HG03108 (cell line): ENCODE results near the gene CPA1.
"Not testable (repeated sequence)": the region's sequence is repeated elsewhere in the genome, so short reads cannot be mapped to it uniquely, and the experiment has no call there.

Experiments
- ATAC-seq: cut with Tn5 transposase; IDR thresholded peaks from one replicate; pipeline ENCODE4 v1.9.1; 2021; ENCODE audit warnings: moderate library complexity; ENCODE audit not compliant: unreplicated experiment

CPA1 gene

GRCh38 chr7:130371046-130371445 lies 9.2 kb upstream of the CPA1 start:
- ATAC-seq, result no peak

DNA sequence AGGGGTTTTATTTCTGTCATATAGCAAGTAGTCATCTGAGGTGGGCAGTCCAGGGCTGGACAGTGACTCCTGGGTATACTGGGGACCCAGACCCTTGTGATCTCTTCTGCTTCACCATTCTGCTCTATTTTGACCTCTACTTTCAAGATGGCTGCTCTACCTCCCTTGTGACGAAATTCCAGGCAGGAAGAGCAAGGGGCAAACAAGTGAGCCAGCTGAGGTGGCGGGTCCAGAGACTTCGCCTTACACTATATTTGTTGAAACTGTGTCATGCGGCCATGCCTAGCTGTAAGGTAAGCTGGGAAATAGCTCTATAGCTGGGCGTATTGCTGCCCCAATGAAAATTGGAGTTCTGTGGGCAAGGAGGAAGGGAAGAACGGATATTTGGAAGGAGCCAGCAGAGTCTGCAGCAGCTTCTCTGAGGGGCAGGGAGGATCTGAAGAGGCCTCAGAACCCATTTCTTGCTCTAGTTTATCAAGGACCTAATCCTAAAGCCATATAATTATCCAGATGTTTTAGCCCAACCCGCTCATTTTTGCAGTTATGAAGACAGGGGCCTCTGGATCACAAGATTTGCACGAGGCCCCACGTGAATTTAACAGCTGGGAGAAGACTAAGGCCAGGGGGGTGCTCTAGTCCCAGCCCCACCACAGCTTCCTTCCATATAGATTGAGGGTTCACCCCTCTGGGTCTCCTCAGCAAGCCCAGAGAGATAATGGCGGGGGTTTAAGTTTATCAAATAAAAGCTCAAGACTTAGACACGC lies 7.7 kb upstream of the CPA1 start:
- no peak for ATAC-seq

DNA sequence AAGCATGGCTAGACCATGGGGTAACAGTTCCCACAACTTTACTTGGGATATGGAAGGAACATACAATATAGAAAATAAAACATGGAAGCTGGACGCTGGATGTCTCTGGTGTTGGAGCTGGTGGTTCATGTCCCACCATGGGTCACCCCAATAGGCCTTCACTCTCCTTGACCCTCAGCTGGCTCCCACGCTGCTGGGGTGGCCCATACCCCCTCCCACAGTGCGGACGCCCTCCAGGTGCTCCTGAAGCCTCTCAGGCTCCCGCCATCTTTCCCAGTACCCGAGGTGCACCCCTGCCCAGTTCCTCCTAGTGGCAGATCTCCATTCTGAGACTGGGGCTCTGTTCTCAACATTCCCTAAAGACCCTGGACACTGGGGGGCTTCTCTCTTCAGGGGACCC lies 5.8 kb upstream of the CPA1 start:
- no peak for ATAC-seq

DNA sequence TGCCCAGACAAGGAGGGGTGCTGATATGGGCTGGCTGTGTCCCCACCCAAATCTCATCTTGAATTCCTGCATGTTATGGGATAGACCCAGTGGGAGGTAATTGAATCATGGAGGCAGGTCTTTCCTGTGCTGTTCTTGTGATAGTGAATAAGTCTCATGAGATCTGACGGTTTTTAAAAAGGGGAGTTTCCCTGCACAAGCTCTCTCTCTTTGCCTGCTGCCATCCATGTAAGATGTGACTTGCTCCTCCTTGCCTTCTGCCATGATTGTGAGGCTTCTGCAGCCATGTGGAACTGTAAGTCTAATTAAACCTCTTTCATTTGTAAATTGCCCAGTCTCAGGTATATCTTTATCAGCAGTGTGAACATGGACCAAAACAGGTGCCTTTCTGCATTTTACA lies 3.8 kb upstream of the CPA1 start:
- not testable (repeated sequence) for ATAC-seq

GRCh38 chr7:130377178-130377577 lies 3.1 kb upstream of the CPA1 start:
- no peak for ATAC-seq

- ATAC-seq, result no peak
These were observed 1.3 kb upstream of the CPA1 start for GRCh38 chr7:130379019-130379418.

DNA sequence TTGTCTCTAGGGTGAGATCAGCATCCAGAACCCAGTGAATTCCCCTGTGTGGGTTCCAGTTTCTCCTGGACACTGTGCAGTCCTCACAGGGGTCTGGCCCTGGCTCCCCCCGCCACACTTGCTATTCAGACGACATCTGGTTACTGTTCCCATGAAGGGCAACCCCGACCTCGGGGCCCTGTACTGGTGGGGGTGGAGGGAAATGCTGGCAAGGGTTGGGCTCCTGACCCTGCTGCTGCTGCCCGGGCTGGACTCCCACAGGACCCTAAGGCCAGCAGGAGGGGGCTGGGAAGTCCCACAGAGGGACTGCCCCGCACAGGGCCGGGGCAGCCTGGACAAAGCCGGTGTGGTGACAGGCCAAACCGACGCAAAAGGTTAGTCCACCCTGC lies 768 bp upstream of the CPA1 start:
- no peak for ATAC-seq

DNA sequence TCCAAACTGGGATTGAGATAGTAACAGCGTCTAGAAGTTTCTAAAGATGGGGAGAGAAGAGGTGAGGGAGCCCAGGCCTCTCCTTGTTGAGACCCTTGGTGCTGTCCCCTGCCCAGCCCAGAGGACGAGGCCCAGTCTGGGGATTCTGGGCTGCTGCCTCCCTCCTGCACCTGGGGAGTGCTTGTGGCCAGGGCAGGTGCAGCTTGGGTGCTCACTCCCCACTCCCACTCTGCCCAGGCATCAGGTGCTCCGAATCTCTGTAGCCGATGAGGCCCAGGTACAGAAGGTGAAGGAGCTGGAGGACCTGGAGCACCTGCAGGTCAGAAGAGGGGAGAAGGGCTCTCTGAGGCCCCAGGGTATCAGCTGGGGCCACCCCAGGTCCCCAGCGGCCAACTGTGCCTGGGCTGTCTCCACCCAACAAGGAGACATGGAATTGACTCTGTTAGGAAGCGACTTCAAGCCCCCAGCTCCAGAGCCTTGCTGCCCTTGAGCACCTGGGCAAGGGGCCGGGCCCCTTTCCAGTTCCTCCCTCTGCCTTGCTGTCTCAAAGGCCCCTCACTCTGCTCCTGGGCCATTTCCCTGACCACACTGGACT lies 664 bp downstream of the CPA1 start:
- ATAC-seq, result no peak

GRCh38 chr7:130381468-130382312 lies 1.4 kb downstream of the CPA1 start:
- ATAC-seq, result no peak

DNA sequence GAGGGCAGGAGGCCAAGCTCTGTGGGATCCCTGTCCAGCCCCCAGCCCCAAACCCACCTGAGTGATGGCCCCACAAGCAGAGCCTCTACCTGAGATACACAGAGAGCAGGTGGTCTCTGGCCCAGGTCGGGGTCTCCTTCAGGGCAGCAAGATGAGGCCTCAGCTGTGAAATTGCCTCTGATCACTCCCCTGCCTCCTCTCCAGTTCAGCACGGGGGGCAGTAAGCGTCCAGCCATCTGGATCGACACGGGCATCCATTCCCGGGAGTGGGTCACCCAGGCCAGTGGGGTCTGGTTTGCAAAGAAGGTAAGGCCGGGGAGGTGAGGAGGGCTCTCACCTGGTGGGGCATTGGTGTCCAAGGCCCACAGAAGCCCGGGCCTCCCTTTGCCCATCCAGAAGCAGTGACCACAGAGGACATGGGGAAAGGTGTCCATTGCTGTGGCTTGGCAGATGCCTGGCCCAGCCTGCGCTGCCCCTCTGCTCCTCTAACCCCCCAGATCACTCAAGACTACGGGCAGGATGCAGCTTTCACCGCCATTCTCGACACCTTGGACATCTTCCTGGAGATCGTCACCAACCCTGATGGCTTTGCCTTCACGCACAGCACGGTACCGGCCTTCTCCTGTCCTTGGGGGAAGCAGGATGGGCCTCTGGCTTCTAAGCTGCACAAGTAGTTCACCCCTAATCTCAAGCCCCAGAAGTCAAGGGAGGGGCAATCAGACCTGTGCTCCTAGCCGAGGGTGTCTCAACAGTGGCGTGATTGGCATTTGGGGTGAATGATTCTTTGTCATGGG lies 3.1 kb downstream of the CPA1 start:
- no peak for ATAC-seq

GRCh38 chr7:130384371-130384801 lies 4.1 kb downstream of the CPA1 start:
- ATAC-seq, result no peak

DNA sequence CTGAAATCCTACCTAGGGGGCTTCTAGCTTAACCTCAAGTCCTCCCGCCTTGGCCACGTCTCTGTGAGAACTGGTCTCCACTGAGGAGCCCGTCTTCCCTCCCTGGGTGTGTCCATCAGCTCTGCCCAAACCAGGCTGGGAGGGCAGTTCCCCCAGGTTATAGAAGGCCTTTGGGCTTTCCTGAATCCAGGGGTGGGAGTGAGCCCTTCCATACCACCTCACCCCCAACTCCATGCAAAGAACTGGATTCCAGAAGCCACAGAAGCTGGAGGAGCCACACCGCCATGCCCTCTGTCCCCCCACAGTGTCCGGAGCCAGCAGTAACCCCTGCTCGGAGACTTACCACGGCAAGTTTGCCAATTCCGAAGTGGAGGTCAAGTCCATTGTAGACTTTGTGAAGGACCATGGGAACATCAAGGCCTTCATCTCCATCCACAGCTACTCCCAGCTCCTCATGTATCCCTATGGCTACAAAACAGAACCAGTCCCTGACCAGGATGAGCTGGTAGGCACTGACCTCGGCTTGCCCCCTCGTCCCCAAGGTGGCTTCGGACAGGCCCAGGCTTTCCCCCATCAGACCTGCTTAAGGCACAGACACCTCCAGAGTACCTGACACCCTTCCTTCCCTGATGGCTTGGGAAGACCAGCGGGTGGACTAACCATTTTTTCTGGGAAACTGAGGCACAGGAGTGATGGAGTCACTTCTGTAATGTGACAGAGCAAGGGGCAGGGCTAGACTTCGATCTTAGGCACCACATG lies 4.7 kb downstream of the CPA1 start:
- no peak for ATAC-seq

DNA sequence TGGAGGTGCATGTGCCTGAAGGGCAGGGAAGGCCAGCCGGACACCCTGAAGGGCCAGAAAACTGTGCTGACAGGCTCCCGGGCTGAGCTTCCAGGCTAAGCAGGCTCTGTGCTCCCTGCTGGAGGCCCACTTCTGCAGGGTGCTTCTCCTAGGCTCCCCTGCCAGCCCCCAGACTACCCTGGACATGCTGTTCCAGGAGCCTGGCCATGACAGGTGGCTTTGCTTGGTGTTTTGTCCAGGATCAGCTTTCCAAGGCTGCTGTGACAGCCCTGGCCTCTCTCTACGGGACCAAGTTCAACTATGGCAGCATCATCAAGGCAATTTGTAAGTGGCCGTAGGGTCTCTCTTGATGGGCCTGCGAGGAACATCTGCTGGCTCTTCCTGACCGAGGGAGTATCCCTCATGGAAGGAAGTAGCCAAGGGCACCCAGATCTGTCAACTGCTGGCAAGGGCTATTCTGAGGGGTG lies 5.3 kb downstream of the CPA1 start:
- no peak for ATAC-seq

DNA sequence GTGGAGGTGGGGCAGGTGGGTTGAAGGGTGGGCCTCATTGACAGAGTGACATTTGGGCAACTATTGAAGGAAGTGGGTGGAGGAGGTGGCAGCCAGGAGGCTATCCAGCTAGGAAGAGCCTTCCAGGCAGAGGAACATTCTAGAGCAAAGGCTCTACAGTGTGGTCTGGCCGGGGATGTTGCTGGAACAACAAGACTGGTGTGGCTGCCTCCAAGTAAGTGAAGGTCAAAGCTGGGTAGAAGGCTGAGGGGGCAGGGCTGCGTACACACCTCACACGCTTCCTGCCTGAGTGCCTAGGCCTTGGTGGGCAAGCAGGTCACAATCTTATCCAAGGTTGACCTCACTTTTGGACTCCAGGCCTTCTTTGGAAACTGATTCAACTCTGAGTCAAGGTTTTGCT lies 6.6 kb downstream of the CPA1 start:
- ATAC-seq, result no peak

GRCh38 chr7:130387306-130387627 lies 7.0 kb downstream of the CPA1 start:
- ATAC-seq, result no peak

GRCh38 chr7:130387628-130388403 lies 7.5 kb downstream of the CPA1 start:
- ATAC-seq, result no peak

DNA sequence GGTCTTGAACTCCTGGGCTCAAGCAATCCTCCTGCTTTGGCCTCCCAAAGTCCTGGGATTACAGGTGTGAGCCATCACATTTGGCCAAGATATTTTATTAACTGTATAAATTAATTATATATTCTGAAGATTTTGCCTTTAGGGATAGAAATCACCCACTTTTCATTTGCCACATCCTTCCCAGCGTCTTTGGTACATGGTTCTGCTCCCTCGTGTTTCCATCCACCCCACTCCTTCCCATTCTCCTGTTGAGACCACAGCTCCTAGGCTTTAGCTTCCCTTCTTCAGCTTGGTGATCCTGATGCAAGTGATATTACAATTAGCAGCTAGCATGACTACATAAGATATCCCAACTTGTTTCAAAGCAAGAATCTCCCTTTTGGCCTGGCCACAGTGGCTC lies 8.4 kb downstream of the CPA1 start:
- no peak for ATAC-seq

DNA sequence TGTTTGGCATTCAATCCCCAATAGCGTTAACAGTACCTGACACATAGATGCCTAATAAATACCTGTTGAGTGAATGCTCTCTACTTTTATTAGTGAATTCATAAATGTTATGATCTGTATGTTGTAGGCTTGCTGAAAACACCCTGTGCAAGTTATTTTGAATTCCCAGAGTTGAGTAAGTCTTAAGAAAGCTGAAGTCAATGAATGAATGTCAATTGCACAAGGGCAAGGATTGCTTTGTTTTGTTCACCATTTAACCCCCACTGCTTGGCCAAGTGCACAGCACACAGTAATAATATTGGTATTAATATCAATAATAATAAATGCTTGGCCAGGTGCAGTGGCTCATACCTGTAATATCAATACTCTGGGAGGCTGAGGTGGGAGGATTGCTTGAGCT lies 10.2 kb downstream of the CPA1 start:
- no peak for ATAC-seq

DNA sequence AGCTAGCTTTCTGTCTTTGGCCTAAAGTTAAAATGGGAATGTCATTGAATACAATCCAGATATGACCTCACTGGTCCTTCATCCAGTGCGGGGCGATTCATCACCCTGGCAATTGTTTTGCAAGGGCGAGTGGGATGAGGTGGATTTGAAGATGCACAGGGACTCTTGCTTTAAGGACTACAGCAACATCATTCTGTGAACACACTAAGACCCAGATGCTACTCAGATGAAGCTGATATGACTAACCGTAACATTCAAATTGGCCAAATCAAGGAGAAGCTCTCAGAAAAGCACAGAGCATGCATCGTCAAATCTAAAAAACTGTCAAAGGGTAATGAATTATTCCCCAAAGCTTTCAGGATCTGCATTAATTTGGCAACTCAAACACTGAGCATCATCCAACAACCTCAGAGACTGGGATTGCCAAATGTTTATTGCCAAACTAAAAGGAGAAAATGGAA lies 12.8 kb downstream of the CPA1 start:
- no peak for ATAC-seq
